Mesenchymal stem cell (in vitro differentiated cells and primary cell): ENCODE results near the gene SYMPK.
"Not testable (repeated sequence)": the region's sequence is repeated elsewhere in the genome, so short reads cannot be mapped to it uniquely, and the experiment has no call there.

ENCODE experiments used
- DNase-seq: peaks from one replicate; pipeline ENCODE4 v3.0.0-alpha.2; 2013
- H2AFZ ChIP-seq: one replicate; pipeline ENCODE4 v1.6.1; 2013; ENCODE audit warnings: low read depth, mild to moderate bottlenecking, control low read depth, inconsistent platforms, low read length, moderate library complexity
- H2AK5ac ChIP-seq: 2 replicates; pipeline ENCODE4 v1.6.1; 2013; ENCODE audit warnings: low read length, moderate library complexity, mild to moderate bottlenecking, inconsistent platforms; ENCODE audit not compliant: severe bottlenecking
- H2BK120ac ChIP-seq: one replicate; pipeline ENCODE4 v1.6.1; 2013; ENCODE audit warnings: low read depth, mild to moderate bottlenecking, inconsistent platforms, low read length, moderate library complexity
- H2BK12ac ChIP-seq, 2 experiments: one replicate each; pipeline ENCODE4 v1.6.1; 2013; ENCODE audit warnings: inconsistent platforms in 2 of 2, low read length in 2 of 2, mild to moderate bottlenecking in 2 of 2, moderate library complexity in 2 of 2, control low read depth in 1 of 2
- H2BK15ac ChIP-seq: one replicate; pipeline ENCODE4 v1.6.1; 2013; ENCODE audit warnings: mild to moderate bottlenecking, low read depth, inconsistent platforms; ENCODE audit not compliant: poor library complexity, severe bottlenecking
- H2BK5ac ChIP-seq: 2 replicates; pipeline ENCODE4 v1.6.1; 2013; ENCODE audit warnings: low read depth, mild to moderate bottlenecking, low read length, control low read depth, inconsistent platforms; ENCODE audit not compliant: poor library complexity, severe bottlenecking
- H3K14ac ChIP-seq, 2 experiments: one replicate each; pipeline ENCODE4 v1.6.1; 2013; ENCODE audit warnings: inconsistent platforms in 2 of 2, low read length in 2 of 2, control low read depth in 1 of 2, mild to moderate bottlenecking in 1 of 2, moderate library complexity in 1 of 2
- H3K18ac ChIP-seq, 2 experiments: one replicate each; pipeline ENCODE4 v1.6.1; 2013; ENCODE audit warnings: inconsistent platforms in 2 of 2, low read length in 2 of 2, control low read depth in 1 of 2, low read depth in 1 of 2, mild to moderate bottlenecking in 1 of 2
- H3K23ac ChIP-seq, 2 experiments: one replicate each; pipeline ENCODE4 v1.6.1; 2013; ENCODE audit warnings: inconsistent platforms in 2 of 2, low read length in 2 of 2, mild to moderate bottlenecking in 2 of 2, moderate library complexity in 2 of 2, control low read depth in 1 of 2
- H3K27ac ChIP-seq: 2 replicates; pipeline ENCODE4 v1.5.1; 2013; ENCODE audit warnings: mild to moderate bottlenecking, moderate library complexity, low read length, control low read depth, inconsistent platforms; ENCODE audit not compliant: poor library complexity, severe bottlenecking
- H3K27me3 ChIP-seq, 2 experiments: 2 replicates each; pipeline versions ENCODE4 v1.6.1 to v1.7.0; 2013; ENCODE audit warnings: low read length in 2 of 2, mild to moderate bottlenecking in 2 of 2, moderate library complexity in 2 of 2, control low read depth in 1 of 2, inconsistent platforms in 1 of 2; ENCODE audit not compliant: control insufficient read depth in 1 of 2, insufficient read depth in 1 of 2
- H3K36me3 ChIP-seq, 2 experiments: 2 replicates each; pipeline versions ENCODE4 v1.6.1 to v1.7.0; 2013; ENCODE audit warnings: low read length in 2 of 2, control low read depth in 1 of 2, inconsistent platforms in 1 of 2, low read depth in 1 of 2, mild to moderate bottlenecking in 1 of 2; ENCODE audit not compliant: insufficient read depth in 2 of 2, control insufficient read depth in 1 of 2
- H3K4ac ChIP-seq, 2 experiments: one replicate each; pipeline ENCODE4 v1.6.1; 2013; ENCODE audit warnings: inconsistent platforms in 2 of 2, low read length in 2 of 2, mild to moderate bottlenecking in 2 of 2, moderate library complexity in 2 of 2, control low read depth in 1 of 2, low read depth in 1 of 2
- H3K4me1 ChIP-seq: 2 replicates; pipeline ENCODE4 v1.6.1; 2013; ENCODE audit warnings: low read depth, low read length, control low read depth; ENCODE audit not compliant: control insufficient read depth, insufficient read depth
- H3K4me2 ChIP-seq: 2 replicates; pipeline ENCODE4 v1.6.1; 2013; ENCODE audit warnings: low read length, mild to moderate bottlenecking, inconsistent platforms; ENCODE audit not compliant: poor library complexity, severe bottlenecking
- H3K4me3 ChIP-seq, 2 experiments: 2 replicates each; pipeline versions ENCODE4 v1.5.1 to v1.7.0; 2013; ENCODE audit warnings: low read length in 2 of 2, mild to moderate bottlenecking in 2 of 2, control low read depth in 1 of 2, low read depth in 1 of 2; ENCODE audit not compliant: insufficient read depth in 1 of 2
- H3K79me1 ChIP-seq: replicated peaks from 2 replicates; pipeline ENCODE4 v1.6.1; 2013; ENCODE audit warnings: mild to moderate bottlenecking, control low read depth, low read length, inconsistent platforms; ENCODE audit not compliant: poor library complexity, severe bottlenecking
- H3K9ac ChIP-seq: 2 replicates; pipeline ENCODE4 v1.7.0; 2013; ENCODE audit warnings: mild to moderate bottlenecking, low read length, moderate library complexity
- H3K9me3 ChIP-seq: 2 replicates; pipeline ENCODE4 v1.7.0; 2013; ENCODE audit warnings: mild to moderate bottlenecking, low read length; ENCODE audit not compliant: control insufficient read depth
- H4K8ac ChIP-seq: one replicate; pipeline ENCODE4 v1.6.1; 2013; ENCODE audit warnings: inconsistent platforms, mild to moderate bottlenecking, low read length, moderate library complexity
- H4K91ac ChIP-seq: one replicate; pipeline ENCODE4 v1.6.1; 2013; ENCODE audit warnings: mild to moderate bottlenecking, low read length, inconsistent platforms
- WGBS: methylation state at CpG from one replicate; pipeline ENCODE4 v1.1.7; 2013; ENCODE audit warnings: mixed read lengths; 5-methylcytosine and 5-hydroxymethylcytosine counted together

SYMPK gene

GRCh38 chr19:45897261-45897812 lies 34.4 kb upstream of the SYMPK start:
- no peak for DNase-seq
- H3K18ac ChIP-seq = no peak overlapping the region
- H2BK5ac ChIP-seq = no peak overlapping the region
- no peak overlapping the region for H3K4me3 ChIP-seq
- H4K8ac ChIP-seq = no peak overlapping the region
- WGBS = 97% methylated on average over 8 of the region's 8 CpGs
- peaks cover 44 to 47% of the 10 kb centered on the region in 2 experiments for H3K36me3 ChIP-seq
- no peak overlapping the region for H2BK120ac ChIP-seq
- H3K14ac ChIP-seq = no peak overlapping the region
- H3K27ac ChIP-seq = no peak overlapping the region
- H3K23ac ChIP-seq = no peak overlapping the region
- no peak overlapping the region for H2AK5ac ChIP-seq
- H3K4ac ChIP-seq = no peak overlapping the region
- no peak overlapping the region for H2BK15ac ChIP-seq
- H4K91ac ChIP-seq = no peak overlapping the region
- peaks cover 31% of the 10 kb centered on the region for H3K79me1 ChIP-seq
- no peak overlapping the region for H3K9ac ChIP-seq
- H3K9me3 ChIP-seq = no peaks in the 10 kb centered on the region
- no peak overlapping the region for H3K4me2 ChIP-seq
- no peaks in the 10 kb centered on the region for H3K27me3 ChIP-seq
- no peak overlapping the region for H2AFZ ChIP-seq
- H3K4me1 ChIP-seq = peaks cover 10% of the 10 kb centered on the region
- H2BK12ac ChIP-seq = no peak overlapping the region

- not testable (repeated sequence) for H3K4ac ChIP-seq, H3K9ac ChIP-seq, DNase-seq, H2BK15ac ChIP-seq, H3K4me3 ChIP-seq, H2BK120ac ChIP-seq, H3K23ac ChIP-seq, H2BK12ac ChIP-seq, H3K27ac ChIP-seq, H4K8ac ChIP-seq, H4K91ac ChIP-seq, H3K4me2 ChIP-seq, H2AK5ac ChIP-seq, H3K27me3 ChIP-seq, H3K18ac ChIP-seq, H3K4me1 ChIP-seq, H2AFZ ChIP-seq, H3K9me3 ChIP-seq, H3K14ac ChIP-seq, H2BK5ac ChIP-seq
- peaks cover 30% of the 10 kb centered on the region for H3K79me1 ChIP-seq
- peaks cover 48 to 57% of the 10 kb centered on the region in 2 experiments for H3K36me3 ChIP-seq
- WGBS = 96% methylated on average over 8 of the region's 12 CpGs
Observed at GRCh38 chr19:45895983-45896599, 33.1 kb upstream of the SYMPK start.

DNA sequence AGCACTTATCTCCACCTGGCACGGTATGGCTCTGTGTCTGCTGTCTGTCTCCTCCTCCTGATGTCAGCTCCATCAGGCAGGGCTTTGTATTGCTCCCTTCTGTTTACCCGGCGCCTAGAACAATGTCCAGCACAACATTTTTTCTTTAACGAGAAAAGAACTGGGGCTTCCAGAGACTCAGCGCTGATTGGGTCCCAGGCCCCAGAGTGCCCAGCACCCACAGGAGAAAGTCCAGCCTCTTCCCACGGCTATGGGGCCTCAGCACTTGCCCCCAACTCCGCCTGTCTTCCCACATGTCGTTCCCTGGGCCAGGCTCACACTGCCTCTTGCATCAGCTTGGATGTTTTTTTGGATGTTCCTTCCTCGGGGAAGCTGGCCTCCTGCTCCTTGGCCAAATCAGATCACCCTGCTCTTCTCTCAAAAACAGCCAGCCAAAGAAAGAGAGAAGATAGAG lies 32.6 kb upstream of the SYMPK start:
- peaks cover 2% of the 10 kb centered on the region for H3K4me1 ChIP-seq
- H3K9ac ChIP-seq = no peak overlapping the region
- no peak overlapping the region for H2BK120ac ChIP-seq
- H4K8ac ChIP-seq = no peak overlapping the region
- 85% methylated on average over 8 of the region's 9 CpGs for WGBS
- H2AK5ac ChIP-seq = no peak overlapping the region
- H3K18ac ChIP-seq = no peak overlapping the region
- H2BK5ac ChIP-seq = no peak overlapping the region
- peaks cover 44 to 63% of the 10 kb centered on the region in 2 experiments for H3K36me3 ChIP-seq
- H4K91ac ChIP-seq = no peak overlapping the region
- no peaks in the 10 kb centered on the region for H3K9me3 ChIP-seq
- no peak overlapping the region for H2BK12ac ChIP-seq
- H3K79me1 ChIP-seq = peaks cover 27% of the 10 kb centered on the region
- H3K27ac ChIP-seq = no peak overlapping the region
- no peak overlapping the region for H3K4me3 ChIP-seq
- no peak for DNase-seq
- H3K23ac ChIP-seq = no peak overlapping the region
- no peak overlapping the region for H2AFZ ChIP-seq
- no peaks in the 10 kb centered on the region for H3K27me3 ChIP-seq
- H3K14ac ChIP-seq = no peak overlapping the region
- no peak overlapping the region for H3K4ac ChIP-seq
- no peak overlapping the region for H3K4me2 ChIP-seq
- no peak overlapping the region for H2BK15ac ChIP-seq

- H2AK5ac ChIP-seq = no peak overlapping the region
- H3K9ac ChIP-seq = no peak overlapping the region
- peaks cover 2% of the 10 kb centered on the region for H3K4me1 ChIP-seq
- no peak for DNase-seq
- no peak overlapping the region for H3K14ac ChIP-seq
- no peaks in the 10 kb centered on the region for H3K27me3 ChIP-seq
- 89% methylated on average over 12 of the region's 17 CpGs for WGBS
- peaks cover 16% of the 10 kb centered on the region for H3K79me1 ChIP-seq
- no peak overlapping the region for H3K27ac ChIP-seq
- H2BK120ac ChIP-seq = no peak overlapping the region
- H2BK15ac ChIP-seq = no peak overlapping the region
- no peak overlapping the region for H4K8ac ChIP-seq
- no peak overlapping the region for H2BK12ac ChIP-seq
- no peak overlapping the region for H2BK5ac ChIP-seq
- no peak overlapping the region for H2AFZ ChIP-seq
- H3K4me2 ChIP-seq = no peak overlapping the region
- no peak overlapping the region for H3K4ac ChIP-seq
- no peak overlapping the region for H3K23ac ChIP-seq
- H3K18ac ChIP-seq = no peak overlapping the region
- H3K4me3 ChIP-seq = no peak overlapping the region
- H3K9me3 ChIP-seq = no peaks in the 10 kb centered on the region
- no peak overlapping the region for H4K91ac ChIP-seq
- H3K36me3 ChIP-seq = peaks cover 20 to 42% of the 10 kb centered on the region in 2 experiments
Observed at GRCh38 chr19:45890877-45891276, 27.9 kb upstream of the SYMPK start.
